AG09309 (cell line): ENCODE results near the gene CCDC18.

ENCODE experiments used
- DNase-seq: peaks from one replicate; pipeline ENCODE4 v3.0.0-alpha.2; 2010; ENCODE audit warnings: low read depth
- H3K4me3 ChIP-seq: 2 replicates; pipeline ENCODE4 v1.5.1; 2011; ENCODE audit warnings: mild to moderate bottlenecking, low read depth, low read length, moderate library complexity; ENCODE audit not compliant: control insufficient read depth
- CTCF ChIP-seq: IDR thresholded peaks from 2 replicates; pipeline ENCODE4 v1.5.1; 2011; ENCODE audit warnings: mild to moderate bottlenecking, low read depth, low read length, inconsistent platforms; ENCODE audit not compliant: insufficient read depth, control insufficient read depth; ENCODE audit errors: missing control alignments

CCDC18 gene

GRCh38 chr1:93194231-93194990 is 13.9 kb downstream of the CCDC18 start:
- DNase-seq, result no peak
- TF ChIP-seq CTCF, result no peak
- H3K4me3 ChIP-seq, result no peak overlapping the region

- no peak for TF ChIP-seq CTCF
- DNase-seq, result no peak
- H3K4me3 ChIP-seq, result no peak overlapping the region
These were observed 16.1 kb downstream of the CCDC18 start for GRCh38 chr1:93196591-93196990.

- DNase-seq, result no peak
- TF ChIP-seq CTCF, result no peak
- no peak overlapping the region for H3K4me3 ChIP-seq
These were observed 18.6 kb downstream of the CCDC18 start for GRCh38 chr1:93199150-93199549.

- no peak for DNase-seq
- no peak for TF ChIP-seq CTCF
- no peak overlapping the region for H3K4me3 ChIP-seq
These were observed 19.6 kb downstream of the CCDC18 start for GRCh38 chr1:93200086-93200620.

- no peak for TF ChIP-seq CTCF
- no peak overlapping the region for H3K4me3 ChIP-seq
- DNase-seq, result no peak
These were observed 20.2 kb downstream of the CCDC18 start for GRCh38 chr1:93200714-93201113.

- no peak for TF ChIP-seq CTCF
- DNase-seq, result no peak
- no peak overlapping the region for H3K4me3 ChIP-seq
These were observed 25.5 kb downstream of the CCDC18 start for GRCh38 chr1:93205892-93206566.
